NOMO-1 treated with DMSO at 0.1 percent for 48 hours (cell line): Measurements from ENCODE around the gene SLAIN2.

Source experiments
- DNase-seq: peaks from one replicate; lab custom pipeline; 2025; ENCODE audit not compliant: unreplicated experiment; lab: John Stamatoyannopoulos, UW

The SLAIN2 gene

DNA sequence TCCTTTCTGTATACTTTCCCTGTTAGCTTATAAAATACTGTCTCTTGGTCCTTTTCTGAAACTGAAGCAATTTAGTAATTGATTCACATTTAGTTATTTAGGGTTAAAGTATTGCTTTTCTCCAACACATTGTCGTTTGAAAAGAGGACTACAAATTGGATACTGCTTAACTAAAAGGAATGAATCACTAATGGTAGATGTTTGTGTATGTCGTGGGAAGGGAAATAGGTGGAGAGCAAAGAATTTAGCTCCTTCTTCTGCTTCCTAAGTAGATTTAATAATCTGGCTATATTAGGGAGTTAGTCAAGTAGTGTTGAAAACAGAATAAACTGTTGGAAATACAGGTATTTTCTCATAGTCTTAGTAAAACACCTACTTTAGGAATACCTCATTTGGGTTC, 27.9 kb downstream of the SLAIN2 start:
- DNase-seq: no peak

GRCh38 chr4:48369771-48370170, 28.4 kb downstream of the SLAIN2 start:
- no peak for DNase-seq

- no peak for DNase-seq
These were observed 29.2 kb downstream of the SLAIN2 start for GRCh38 chr4:48370260-48371134.

DNA sequence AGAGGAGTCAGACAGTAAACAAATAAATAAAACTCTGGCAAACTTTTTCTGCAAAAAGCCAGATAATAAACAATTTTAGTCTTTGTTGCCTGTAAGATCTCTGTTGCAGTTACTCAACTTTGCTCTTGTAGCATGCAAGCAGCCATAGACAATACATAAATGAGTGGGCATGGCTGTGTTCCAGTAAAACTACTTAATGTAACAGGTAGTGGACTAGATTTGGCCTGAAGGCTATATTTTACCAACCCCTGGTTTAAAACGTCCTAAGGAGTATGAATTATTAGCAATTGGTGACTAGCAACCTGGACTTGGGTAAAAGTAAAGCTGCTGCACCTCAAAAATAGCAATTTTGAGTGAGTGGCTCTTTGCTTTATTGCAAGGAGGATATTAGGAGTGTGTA, 30.9 kb downstream of the SLAIN2 start:
- DNase-seq: no peak

- no peak for DNase-seq
These were observed 34.4 kb downstream of the SLAIN2 start for GRCh38 chr4:48375651-48376304.

GRCh38 chr4:48379587-48380180, 38.4 kb downstream of the SLAIN2 start:
- peak; percentile 1 for DNase-seq

DNA sequence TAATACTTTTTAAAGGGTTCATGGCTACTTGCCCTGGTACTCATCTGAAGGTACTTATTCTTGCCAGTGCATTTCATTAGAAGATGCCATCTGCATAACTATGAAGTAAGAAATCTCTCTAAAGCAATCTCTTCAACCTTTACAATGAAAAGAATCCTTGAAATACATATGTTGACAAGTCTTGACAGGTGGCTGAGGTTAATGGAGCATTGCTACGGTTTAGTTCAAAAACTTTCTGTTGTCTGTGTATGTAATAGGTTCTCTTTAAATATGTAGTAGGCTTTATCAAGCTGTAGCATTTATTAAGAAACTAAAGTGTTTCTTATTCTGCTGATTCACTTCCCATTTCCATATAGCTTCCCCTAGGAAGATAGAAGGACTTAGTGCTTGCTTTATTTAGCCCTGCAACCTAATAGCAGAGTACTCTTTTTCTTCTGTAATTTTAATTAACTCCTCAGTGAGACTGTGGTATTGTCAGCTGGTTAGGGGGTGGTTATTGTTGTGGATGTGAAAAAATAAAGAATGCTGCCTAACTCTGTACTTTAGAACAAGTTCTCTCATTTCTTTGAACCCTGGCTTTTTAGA, 39.3 kb downstream of the SLAIN2 start:
- DNase-seq: peak; percentile 43

GRCh38 chr4:48388525-48389154, 47.3 kb downstream of the SLAIN2 start:
- no peak for DNase-seq

- no peak for DNase-seq
These were observed 54.7 kb downstream of the SLAIN2 start for GRCh38 chr4:48396043-48396442.

GRCh38 chr4:48400416-48400815, 59.1 kb downstream of the SLAIN2 start:
- no peak for DNase-seq

DNA sequence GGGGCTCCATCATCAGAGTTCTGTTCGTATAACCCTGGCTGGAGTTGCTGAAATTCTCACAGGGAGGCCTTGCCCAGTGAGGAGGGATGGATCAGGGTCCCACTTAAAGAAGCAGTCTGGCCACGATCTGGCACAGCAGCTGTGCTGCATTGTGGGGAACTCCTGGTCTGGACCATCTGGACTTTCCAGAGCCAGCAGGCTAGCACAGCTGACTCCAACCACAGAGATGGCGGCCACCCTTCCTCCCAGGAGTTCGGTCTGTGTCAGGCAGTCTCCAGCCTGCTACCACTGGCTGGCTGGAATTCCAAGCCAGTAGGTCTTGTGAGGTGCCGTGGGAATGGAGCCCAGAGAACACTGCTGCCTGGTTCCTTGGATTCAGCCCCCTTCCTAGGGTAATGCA, 62.0 kb downstream of the SLAIN2 start:
- no peak for DNase-seq

DNA sequence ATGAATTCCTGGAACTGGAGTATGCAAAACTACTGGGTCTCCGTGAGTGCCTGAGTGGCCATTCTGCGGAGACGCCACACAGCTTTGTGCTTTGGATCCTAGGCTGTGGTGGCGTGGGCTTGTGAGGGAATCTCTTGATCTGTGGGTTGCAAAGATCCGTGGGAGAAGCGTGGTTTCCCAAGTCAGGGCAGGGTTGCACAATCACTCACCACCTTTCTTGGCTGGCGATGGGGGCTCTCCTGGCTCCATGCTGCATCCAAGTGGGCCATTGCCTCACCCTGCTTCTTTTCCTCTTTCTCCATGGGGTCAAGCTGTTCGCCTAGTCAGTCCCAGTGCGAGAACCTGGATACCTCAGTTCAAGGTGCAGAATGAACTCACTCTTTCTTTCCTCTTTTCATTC, 62.5 kb downstream of the SLAIN2 start:
- no peak for DNase-seq

DNA sequence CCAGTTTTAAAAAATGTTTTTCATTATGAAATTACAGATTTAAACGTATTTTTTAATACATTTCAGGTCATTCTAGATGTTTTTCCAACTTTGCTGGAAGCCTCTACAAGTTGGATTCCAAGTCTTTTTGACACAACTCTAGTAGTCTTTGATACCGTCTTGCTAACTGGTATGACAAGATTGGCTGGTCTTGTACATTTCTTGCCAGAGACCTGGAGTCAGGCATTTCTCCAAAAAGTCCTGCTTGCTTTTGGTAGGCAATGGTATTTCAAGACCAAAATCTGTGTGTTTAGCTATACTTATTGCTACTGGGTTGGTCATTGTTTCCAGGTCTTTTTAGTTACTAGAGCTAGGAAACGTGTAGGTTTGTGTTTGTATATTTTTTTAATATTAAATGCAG, 64.6 kb downstream of the SLAIN2 start:
- no peak for DNase-seq

GRCh38 chr4:48409203-48409602, 67.9 kb downstream of the SLAIN2 start:
- DNase-seq: no peak

DNA sequence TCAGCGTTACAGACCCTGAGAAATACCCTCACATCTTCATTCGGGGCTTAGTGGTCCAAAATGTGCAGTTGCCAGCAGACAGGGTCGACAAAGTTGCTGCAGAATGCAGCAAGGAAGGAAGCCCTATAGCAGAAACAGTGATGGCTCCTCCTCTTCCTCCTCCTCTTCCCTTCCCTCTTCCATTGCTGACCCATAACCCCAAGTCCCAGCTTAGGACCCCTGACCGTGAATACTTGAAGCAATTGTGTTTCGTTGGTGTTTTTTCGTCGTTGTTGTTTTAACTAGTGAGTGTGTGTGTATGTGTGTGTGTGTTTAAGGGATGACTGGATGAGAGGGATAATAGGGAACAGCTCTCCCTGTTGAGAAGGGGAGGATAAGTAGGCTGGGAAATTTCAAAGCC, 69.5 kb downstream of the SLAIN2 start:
- DNase-seq: no peak

DNA sequence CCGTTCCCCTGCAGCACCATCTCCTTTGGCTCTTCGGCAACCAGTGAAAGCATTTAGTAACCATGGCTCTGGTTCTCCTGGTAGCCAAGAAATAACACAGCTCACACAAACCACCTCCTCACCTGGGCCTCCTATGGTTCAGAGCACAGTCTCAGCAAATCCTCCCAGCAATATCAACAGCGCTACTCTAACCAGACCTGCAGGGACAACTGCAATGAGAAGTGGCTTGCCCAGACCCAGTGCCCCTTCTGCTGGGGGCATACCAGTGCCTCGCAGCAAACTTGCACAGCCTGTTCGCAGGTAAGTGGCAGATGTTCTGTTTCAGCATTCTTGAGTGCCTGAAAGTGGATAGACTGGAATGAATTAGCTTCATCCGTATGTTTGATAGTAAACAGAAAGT, 78.8 kb downstream of the SLAIN2 start:
- no peak for DNase-seq

DNA sequence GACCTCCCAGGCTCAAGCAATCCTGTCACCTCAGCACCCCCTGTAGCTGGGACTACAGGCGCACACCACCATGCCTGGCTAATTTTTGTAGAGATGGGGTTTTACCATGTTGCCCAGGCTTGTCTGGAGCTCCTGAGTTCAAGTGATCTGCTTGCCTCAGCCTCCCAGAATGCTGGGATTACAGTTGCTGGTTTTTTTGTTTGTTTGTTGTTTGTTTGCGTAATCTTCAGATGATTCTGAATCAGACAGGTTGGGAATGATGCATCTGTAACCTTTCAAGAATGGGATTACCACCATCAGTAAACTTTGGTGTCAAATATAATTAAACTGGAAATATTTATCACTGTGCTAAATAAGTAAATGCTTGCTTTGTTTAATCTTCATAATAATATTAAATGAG, 79.8 kb downstream of the SLAIN2 start:
- no peak for DNase-seq

DNA sequence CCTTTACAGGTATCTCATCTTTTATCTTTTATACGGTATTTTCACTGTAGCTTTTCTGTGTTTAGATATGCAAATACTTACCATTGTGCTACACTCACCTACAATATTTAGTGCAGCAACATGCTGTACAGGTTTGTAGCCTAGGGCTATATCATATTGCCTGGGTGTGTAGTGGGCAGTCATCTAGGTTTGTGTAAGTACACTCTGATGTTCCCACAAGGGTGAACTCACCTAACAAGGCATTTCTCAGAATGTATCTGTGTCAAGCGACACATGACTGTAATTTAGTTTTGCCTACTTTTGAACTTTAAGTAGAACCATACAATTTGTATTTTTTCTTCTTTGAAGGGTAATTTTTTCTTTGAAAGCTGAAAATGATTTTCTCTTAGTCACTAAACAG, 87.6 kb downstream of the SLAIN2 start:
- no peak for DNase-seq

DNA sequence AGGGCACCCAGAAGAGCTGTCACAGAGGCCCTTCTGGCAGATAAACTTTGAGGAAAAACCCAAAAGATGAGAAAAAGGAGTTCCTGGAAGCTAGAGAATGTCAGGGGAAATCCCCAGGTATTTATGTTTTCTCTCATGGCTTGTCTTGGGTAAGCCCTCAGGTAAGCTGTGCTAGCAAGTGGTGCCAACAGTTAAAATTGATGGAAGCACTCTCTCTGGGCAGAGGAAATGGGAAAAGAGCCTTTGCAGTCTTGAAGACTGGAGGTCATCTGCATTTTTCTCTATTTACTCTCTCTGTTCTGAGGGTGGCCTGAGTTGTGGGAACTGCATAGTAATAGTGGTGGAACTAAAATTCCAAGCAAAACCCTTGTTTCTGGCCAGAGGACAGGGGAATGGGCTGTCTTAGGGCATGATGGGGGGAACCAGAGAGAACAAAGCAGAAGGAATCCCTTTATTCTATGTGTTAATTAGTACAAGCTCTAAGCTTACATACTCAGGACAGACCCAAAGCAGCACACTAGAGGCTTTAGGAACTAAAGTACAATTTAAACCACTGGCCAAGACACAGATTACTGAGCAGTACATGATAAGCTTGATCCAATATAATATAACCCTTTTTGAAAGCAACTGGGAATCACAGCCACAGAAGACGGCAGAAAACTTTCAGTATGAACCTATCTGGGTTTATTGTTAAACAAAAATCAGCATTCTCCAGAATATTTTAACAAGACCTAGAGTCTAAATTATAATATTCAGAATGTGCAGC, 88.6 kb downstream of the SLAIN2 start:
- no peak for DNase-seq

GRCh38 chr4:48431401-48431800, 90.1 kb downstream of the SLAIN2 start:
- DNase-seq: no peak

DNA sequence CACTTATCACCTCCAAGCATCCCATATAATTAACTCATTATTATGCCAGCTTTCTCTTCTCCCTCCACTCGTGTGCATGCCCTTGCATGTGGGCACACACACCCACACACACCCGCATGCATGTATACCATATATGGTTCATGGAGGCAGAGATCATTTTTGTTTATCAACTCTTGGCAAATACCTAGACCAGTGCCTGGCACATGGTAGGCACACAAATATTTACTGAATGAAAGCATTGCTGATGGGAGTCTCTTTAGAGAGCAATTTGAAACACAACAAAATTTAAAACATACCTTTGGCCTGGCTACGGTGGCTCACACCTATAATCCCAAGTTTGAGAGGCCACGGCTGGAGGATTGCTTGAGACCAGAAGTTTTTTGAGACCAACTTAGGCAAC, 90.7 kb downstream of the SLAIN2 start:
- DNase-seq: no peak
